ENCODE data around the gene SLC27A2. TPM values are rescaled to one million over a fixed set of nuclear protein-coding genes. Genes with fewer than 3 reads are reported as not detected.
"Not testable (repeated sequence)": the region's sequence is repeated elsewhere in the genome, so short reads cannot be mapped to it uniquely, and the experiment has no call there.

Gene SLC27A2
- polyA plus RNA-seq, 3 donors = 64.1 to 89.7 (median 67.2) TPM

DNA sequence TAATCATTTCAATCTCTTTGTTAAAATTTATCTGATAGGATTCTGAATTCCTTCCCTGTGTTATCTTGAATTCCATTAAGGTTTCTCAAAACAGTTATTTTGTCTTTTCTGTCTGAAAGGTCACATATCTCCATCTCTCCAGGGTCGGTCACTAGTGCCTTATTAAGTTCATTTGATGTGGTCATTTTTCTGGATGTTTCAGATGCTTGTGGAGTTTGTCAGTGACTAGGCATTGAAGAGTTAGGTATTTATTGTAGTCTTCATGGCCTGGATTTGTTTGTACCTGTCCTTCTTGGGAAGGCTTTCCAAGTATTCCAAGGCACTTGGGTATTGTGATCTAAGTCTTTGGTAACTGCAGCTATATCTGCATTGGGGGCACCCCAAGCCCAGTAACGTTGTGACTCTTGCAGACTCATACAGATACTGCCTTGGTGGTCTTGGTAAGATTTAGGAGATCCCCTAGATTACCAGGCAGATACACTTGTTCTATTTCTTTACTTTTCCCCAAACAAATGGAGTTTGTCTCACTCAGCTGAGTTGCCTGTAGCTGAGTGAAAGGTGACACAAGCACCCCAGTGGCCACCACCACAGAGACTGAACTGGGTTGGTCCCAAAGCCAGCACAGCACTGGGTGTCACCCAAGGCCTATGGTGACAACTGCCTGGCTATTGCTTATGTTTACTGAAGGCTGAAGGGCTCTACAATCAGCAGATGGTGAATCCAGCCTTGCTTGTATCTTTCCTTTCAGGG, 18.9 kb upstream of the SLC27A2 start:
- no peak for DNase-seq (ENCODE audit: low read depth in 3 of 3, low spot score in 2 of 3)

DNA sequence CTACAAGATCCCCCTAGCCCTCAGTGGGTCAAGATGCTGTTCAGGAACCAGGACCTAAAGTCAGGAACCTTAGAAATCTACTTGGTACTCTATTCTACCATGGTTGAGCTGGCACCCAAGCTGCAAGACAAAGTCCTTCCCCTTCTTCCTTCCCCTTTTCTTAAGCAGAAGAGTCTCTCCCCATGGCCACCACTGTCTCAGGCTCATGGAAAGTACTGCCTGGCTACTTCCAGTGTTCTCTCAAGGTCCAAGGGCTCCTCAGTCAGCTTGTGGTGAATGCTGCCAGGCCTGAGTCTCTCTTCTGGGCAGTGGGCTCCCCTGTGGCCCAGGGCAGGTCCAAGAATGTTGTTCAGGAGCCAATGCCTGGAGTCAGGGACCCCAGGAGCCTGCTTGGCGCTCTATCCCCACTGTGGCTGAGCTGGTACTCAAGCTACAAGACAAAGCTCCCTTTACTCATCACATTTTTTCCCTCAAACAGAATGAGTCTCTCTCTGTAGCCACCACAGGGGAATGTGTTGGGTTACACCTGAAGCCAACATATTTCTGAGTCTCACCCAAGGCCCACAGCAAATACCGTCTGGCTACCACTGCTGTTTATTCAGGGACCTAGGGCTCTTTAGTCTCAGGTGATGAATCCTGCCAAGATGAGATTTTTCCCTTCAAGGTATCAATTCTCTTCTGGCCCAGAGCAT, 18.1 kb upstream of the SLC27A2 start:
- DNase-seq (ENCODE audit: low read depth in 3 of 3, low spot score in 2 of 3) = no peak

DNA sequence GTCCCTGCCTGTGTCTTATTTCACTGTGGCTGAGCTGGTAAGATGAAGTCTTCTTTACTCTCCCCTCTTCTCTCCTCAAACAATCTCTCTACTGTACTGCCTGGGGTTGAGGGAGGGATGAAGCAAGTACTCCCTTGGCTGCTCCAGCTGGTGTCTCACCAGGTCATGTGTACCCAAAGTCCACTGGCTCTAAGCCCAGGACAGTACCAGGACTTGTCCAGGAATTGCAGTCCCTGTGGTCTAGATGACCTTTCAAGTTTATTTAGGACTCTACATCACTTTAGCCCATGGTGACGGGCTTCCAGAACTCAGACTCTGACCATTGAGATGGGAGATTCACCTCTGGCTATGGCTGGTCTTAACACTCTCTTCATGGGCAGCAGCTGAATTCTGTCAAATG, 17.5 kb upstream of the SLC27A2 start:
- no peak for DNase-seq (ENCODE audit: low read depth in 3 of 3, low spot score in 2 of 3)

DNA sequence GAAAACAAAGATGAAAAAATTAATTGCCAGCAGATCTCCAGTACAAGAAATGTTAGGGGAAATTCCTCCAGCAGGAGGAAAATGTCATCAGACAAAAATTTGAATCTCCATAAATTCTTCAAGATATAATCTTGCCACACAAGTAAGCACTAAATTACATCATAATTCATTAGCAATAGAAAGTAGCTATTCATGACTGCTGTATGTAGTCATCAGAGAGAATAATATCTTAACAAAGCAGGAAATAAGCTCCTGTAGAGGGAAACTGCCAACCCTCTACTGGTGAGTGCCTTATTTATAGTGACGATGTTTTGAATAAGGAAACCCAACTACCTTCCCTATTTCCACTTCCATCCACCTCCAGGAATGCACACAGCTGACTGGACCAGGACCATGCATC, 15.8 kb upstream of the SLC27A2 start:
- no peak for DNase-seq (ENCODE audit: low read depth in 3 of 3, low spot score in 2 of 3)

DNA sequence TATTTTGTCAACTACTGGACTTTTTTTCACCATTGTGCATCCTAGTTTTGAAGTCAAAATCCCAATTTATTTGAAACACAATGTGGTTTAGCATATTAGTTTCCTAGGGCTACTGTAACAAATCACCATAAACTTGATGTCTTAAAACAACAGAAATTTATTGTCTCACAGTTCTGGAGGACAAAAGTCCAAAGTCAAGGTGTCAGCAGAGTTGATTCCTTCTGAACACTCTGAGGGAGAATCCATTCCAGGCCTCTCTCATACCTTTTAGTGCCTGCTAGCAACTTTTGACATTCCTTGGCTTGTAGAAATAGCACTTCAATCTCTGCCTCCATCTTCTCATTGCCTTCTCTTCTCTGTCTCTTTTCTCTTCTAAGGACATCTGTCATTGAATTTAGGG, 14.9 kb upstream of the SLC27A2 start:
- no peak for DNase-seq (ENCODE audit: low read depth in 3 of 3, low spot score in 2 of 3)

DNA sequence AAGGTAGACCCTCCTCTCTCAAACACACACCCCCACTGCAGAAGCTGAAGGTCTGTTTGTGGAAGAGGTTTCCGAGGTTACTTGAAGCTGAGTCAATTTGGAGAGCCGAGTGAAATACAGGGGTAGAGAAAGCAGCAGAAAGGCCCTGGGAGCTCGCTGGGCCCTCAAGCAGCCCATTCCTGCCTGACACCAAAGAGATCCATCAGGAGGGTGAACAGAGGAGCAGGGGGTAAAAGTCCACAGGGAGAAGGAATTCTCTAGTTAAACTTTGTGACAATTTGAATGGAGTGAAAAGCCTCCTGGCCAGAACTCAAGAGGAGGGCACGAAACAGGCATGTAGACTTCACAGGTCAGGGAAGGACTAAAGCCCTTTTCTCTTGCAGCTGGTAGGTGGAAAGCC, 13.6 kb upstream of the SLC27A2 start:
- DNase-seq (ENCODE audit: low read depth in 3 of 3, low spot score in 2 of 3) = no peak

DNA sequence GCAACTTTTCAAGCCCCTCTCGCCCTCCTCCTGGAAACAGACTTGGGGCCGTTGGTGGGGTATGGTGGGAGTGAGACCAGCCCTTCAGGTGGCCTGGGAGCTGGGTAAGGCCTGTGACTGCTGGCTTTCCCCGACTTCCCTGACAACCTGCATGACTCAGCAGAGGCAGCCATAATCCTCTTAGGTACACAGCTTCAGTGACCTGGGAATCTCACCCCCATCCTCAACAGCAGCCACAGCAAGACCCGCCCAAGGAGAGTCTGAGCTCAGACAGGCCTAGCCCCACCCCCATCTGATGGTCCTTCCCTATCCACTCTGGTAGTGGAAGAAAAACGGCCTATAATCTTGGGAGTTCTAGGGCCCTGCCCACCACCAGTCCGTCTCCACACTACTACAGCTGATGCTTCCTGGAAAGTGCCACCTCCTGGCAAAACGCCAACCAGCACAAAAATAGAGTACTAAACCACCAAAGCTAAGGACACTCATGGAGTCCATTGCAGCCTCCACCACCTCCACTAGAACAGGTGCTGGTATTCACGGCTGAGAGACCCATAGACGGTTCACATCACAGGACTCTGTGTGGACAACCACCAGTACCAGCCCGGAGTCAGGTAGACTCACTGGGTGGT, 13.1 kb upstream of the SLC27A2 start:
- no peak for DNase-seq (ENCODE audit: low read depth in 3 of 3, low spot score in 2 of 3)

DNA sequence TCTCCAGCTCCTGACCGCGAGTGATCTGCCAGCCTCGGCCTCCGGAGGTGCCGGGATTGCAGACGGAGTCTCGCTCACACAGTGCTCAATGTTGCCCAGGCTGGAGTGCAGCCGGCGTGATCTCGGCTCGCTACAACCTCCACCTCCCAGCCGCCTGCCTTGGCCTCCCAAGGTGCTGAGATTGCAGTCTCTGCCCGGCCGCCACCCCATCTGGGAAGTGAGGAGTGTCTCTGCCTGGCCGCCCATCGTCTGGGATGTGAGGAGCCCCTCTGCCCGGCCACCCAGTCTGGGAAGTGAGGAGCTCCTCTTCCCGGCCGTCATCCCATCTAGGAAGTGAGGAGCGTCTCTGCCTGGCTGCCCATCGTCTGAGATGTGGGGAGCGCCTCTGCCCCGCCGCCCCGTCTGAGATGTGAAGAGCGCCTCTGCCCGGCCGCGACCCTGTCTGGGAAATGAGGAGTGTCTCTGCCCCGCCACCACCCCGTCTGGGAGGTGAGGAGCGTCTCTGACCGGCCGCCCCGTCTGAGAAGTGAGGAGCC, 9.6 kb upstream of the SLC27A2 start:
- DNase-seq (ENCODE audit: low read depth in 3 of 3, low spot score in 2 of 3) = not testable (repeated sequence)

DNA sequence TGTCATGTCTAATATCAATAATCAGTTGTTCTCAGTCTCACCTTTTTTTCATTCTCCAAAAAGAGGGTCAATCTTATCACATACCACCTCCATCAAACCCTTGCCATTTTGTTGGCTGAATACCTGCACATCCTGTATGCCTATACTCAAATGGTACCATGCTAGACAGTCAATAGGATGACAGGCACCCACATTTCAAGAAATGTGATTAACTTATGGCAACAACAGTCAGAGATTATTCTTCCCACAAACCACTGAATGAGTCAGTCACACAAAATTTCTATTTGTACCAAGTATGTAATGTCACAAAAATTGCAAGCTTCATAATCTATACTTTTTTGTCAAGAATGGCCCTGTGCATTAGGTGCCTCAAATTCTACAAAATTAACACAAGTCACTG, 5.1 kb upstream of the SLC27A2 start:
- no peak for DNase-seq (ENCODE audit: low read depth in 3 of 3, low spot score in 2 of 3)

DNA sequence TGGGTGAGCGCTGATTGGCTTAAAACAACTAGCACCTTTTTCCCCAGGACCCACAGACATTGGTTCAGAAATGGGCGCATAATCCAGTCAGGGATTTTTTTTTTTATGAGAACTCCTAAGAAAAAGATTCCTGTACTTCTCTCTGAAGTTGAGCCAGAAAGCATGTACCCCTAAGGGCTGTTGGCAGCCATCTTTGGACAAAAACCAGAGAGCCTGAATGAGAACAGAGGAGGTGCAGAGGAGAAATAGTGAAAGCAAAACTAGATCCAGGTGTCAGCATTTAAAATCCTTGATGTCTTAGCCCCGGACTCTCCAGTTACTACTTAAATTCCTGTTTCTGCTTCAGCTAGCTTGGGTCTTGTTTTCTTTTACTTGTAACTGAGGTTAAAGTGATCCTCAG, 1.9 kb upstream of the SLC27A2 start:
- no peak for DNase-seq (ENCODE audit: low read depth in 3 of 3, low spot score in 2 of 3)

DNA sequence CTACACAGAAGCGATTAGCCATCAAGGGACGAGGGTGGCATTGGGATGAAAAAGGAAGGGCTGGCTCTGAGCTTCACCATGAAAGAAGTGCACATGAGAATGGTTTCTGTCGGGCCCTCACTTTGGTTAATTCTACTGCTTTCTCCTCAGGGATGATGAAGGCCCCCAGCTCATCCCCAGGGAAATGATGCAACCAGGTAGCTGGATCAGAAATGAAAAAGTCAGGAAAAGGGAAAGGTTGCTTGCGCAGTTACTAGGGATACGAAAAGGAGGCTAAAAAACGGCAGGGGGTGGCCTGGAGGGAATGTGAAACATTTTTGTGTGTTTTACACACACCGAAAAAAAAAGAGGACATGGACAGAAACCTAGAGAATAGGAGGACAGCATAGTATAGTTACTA, 1.4 kb upstream of the SLC27A2 start:
- DNase-seq (ENCODE audit: low read depth in 3 of 3, low spot score in 2 of 3) = no peak

DNA sequence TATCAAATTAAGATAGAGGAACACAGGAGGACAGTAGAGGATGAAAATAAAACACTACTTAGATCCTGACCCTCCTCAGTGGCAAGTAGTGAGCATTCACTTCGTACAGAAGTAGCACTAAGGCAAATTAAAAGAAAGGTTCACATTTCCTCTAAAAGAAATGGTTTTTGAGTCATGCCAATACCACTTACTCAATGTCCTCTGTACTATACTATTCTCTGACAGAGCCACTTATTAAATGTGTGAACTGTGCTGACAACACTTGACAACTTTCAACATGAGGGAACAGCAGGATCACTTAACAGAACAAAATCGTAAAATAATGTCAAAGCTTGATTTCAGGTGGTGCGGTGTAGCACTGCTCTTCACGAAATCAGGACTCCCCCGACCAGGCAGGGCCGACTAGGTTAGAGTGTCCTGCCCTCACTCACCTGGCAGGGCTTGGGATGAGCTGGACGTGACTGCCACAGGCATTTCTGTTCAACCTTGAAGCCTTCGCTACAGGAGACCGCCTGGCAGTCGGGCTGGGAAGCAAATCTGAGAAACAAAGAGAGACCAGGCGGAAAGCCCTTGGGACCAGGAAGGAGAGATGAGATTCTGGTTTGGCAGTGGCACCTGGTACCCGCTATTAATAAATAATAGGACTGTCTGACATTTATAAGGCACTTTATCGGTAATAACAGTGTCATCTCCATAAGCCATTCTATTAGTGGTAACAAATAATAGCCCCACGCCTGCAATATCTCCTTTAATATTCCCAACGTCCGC, 611 bp upstream of the SLC27A2 start:
- DNase-seq (ENCODE audit: low read depth in 3 of 3, low spot score in 2 of 3) = no peak

DNA sequence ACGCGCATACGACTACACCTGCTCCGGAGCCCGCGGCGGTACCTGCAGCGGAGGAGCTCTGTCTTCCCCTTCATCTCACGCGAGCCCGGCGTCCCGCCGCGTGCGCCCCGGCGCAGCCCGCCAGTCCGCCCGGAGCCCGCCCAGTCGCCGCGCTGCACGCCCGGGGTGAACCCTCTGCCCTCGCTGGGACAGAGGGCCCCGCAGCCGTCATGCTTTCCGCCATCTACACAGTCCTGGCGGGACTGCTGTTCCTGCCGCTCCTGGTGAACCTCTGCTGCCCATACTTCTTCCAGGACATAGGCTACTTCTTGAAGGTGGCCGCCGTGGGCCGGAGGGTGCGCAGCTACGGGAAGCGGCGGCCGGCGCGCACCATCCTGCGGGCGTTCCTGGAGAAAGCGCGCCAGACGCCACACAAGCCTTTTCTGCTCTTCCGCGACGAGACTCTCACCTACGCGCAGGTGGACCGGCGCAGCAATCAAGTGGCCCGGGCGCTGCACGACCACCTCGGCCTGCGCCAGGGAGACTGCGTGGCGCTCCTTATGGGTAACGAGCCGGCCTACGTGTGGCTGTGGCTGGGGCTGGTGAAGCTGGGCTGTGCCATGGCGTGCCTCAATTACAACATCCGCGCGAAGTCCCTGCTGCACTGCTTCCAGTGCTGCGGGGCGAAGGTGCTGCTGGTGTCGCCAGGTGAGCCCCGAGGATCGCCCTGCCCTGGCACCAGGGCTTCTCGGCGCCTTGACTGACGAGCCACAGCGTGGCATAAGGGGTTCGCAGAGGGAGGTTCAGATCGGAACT, 420 bp downstream of the SLC27A2 start:
- DNase-seq (ENCODE audit: low read depth in 3 of 3, low spot score in 2 of 3) = no peak

DNA sequence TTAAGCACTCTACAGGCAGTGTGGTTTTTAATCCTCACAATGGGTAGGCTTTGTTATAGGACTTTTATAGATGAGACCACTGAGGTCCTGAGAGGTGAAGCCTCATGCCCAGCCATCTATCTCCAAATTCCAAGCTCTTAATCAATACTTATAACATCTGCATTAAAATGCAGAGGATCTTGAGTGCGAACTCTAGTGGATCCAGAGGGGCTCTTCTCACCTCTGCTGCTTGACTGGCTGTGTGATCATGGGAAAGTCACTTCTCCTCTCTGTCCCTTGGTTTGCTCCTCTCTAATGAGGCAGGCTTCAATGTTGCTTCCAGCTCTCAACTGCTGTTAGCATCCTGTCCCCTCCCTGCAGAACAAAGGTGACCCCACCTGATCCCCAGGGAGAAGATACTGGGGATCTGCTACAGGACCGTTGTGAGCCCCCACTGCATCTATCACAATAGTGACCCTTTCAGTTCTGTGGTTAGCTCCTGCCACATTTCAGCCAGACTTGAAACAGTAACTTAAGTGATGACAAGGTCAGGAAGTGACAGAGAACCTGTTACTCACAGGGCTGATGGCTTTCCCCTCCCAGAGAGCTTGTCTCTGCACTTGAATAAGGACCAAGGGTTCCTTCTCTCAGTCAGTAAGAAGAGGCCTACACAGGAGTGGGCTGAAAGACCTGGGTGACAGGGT, 1.3 kb downstream of the SLC27A2 start:
- DNase-seq (ENCODE audit: low read depth in 3 of 3, low spot score in 2 of 3) = no peak

DNA sequence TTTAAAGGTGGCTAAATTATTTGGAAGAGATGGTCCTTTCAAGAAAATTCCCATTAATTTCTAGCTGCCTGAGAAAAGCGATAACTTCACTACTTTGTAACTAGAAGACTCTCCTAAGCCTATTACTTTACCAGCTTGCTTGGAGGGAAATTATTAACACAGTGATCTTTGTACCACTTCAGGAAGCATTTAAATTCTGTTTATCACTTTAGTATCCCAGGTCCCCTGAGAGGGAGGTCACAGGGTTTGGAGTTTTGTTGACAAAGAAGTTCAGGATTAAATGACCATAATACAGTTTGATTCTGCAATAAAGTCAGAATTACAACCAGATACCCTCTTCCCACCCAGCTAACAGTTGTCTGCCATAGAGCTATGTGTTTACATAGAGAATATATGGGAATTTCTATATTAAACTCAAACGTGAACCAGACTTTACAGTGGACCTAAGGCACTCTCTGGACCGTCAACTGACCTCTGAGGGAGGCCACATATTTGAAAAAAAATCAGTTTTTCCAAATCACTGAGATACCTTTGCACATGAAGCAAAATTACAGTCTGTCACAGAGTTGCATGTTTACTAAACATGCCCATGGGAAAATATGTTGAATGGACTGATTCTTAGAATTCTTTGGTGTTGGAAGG, 3.0 kb downstream of the SLC27A2 start:
- no peak for DNase-seq (ENCODE audit: low read depth in 3 of 3, low spot score in 2 of 3)

DNA sequence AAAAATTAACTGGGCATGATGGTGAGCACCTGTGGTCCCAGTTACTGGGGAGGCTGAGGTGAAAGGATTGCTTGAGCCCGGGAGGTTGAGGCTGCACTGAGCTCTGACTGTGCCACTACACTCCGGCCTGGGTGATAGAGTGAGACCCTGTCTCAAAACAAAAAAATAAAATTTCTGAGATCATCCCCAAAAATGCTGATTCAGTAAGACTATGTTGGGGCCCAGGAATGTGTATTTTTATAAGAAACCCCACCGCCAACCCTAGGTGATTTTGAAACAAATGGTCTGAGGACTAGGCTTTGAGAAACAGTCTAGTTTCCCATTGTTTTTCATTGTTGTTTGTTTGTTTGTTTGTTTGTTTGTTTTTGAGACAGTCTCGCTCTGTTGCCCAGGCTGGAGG, 4.1 kb downstream of the SLC27A2 start:
- no peak for DNase-seq (ENCODE audit: low read depth in 3 of 3, low spot score in 2 of 3)

DNA sequence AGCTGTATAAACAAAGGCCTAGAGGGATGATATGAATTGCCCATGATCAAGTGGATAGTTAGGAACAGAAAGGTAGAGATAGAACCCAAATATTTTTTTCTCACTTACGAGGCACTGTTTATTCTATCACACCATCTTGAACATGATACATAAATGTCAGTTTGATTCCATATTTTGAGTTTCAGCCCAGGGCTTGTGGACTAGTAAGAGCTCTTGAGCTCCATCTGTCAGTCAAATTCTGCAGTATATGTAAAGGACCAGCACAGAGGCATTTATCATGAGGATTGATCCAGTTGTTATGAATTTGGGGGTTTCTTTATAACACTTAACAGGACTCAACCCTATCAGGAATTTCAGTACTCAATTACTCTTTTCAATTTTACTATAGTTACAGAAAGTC, 4.8 kb downstream of the SLC27A2 start:
- DNase-seq (ENCODE audit: low read depth in 3 of 3, low spot score in 2 of 3) = no peak

DNA sequence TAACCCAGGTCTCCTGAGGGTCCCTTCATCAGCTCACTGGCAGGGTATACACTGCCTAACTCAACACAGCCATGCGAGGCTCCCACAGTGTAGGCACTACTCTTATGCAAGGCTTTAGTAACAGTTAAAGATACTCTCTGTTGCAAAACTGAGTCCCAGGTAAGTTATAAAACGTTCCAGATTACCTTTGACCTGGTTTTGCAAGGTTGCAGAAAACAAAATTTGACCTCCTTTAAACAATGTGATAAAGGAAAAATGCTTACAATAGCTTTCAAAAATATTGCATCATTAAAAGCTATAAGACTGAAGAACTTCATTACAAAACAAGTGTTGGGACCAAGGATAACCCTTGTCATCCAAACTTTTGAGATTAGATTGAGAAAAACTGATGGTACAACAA, 5.5 kb downstream of the SLC27A2 start:
- DNase-seq (ENCODE audit: low read depth in 3 of 3, low spot score in 2 of 3) = no peak

DNA sequence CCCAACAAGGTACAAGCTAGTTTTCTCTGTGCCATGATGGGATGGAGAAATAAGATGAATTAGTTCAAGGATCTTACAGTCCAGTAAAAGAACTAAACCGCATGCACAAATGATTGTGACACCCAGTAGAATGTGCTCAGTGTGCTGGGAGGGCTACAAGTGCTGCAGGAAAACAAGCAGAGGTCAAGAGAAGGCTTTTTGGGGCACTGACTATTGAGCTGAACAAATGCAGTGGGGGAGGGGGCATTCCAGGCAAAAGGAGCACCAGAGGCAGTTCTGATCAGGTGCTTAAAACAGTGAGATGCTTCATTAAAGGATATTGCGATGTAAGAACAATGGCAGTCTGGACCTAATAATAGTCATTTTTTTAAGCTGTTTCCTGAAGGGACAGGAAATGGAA, 6.0 kb downstream of the SLC27A2 start:
- no peak for DNase-seq (ENCODE audit: low read depth in 3 of 3, low spot score in 2 of 3)
